Activated CD4-positive, alpha-beta T cell treated with anti-CD3 and anti-CD28 coated beads, Interleukin-10, Interleukin-2, amounts not matched to agents 100 ng/mL and 50 ng/mL, durations not matched to agents 16 hours and 8 hours (primary cell): ENCODE results near the gene DEFB114.

ENCODE experiments used
- DNase-seq: peaks from one replicate; pipeline ENCODE4 v3.0.0-alpha.2; 2020

The DEFB114 gene

DNA sequence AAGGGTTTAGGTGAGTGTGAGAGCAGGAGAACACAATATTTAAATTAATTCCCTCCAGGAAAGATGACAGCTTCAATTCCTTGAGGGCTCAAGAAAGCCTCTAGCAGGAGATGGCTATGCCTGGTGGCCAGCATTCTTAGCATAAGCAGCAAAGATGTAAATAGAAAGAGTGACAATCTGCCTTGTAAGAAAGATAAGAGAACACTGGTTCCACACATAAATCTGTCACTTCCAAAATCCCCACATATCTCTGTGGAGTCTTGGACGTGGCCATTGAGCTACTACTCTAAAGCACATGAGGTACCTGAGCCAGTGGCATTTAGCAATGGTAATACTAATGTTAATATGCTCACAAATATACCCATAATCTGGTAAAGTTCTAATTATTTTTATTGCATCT, 29.2 kb downstream of the DEFB114 start:
- no peak for DNase-seq

DNA sequence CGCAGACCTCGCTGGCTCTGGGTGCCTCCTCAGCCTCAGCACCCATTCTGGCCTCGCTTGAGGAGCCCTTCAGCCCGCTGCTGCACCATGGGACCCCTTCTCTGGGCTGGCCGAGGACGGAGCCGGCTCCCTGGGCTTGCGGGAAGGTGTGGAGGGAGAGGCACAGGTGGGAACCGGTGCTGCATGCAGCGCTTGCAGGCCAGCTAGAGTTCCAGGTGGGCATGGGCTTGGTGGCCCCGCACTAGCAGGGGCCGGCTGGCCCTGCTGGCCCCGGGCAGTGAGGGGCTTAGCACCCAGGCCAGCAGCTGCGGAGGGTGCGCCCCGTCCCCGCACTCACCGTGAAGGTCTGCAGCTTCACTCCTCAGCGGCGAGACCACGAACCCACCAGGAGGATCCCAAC, 30.4 kb downstream of the DEFB114 start:
- DNase-seq, result no peak

- no peak for DNase-seq
Measured at GRCh38 chr6:49929340-49929739, 34.6 kb downstream of the DEFB114 start.

DNA sequence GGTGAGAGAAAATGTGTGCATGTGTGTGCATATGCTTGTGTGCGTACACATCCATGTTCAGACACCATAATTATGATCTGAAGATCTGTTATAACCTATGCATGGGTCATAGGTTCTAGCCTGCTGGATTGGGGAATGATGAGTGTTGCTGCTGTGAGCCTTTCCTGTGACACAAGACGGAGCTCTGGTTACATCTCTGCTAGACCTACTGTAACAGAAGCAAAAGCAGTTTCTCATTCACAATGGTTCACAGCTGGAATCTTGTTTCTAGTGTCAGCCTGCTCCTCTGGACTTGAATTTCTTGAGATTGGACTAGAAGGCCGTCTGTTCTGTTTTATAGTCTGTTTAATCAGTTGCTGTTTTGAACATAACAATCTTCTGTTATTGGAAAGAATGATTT, 40.1 kb downstream of the DEFB114 start:
- DNase-seq, result no peak

- no peak for DNase-seq
Measured at GRCh38 chr6:49919935-49920644, 43.9 kb downstream of the DEFB114 start.

DNA sequence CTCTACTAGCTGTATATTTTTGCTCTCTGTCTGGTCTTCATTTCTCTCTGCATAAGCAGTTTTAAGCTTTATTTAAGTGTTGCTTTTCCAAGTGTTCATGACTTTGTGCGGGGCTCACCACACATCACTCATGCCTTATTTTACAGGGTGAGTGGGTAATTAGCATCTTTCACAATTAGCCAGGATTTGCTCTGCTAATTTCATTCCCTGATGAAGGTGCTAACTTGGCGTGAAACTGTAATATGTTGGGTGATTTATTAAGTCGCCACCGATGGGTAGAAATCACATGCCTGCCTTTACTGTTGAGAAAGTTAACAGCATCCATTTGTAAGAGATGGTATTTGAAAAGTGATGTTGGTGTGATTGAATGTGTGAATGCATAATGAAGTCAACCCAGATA, 44.7 kb downstream of the DEFB114 start:
- no peak for DNase-seq

DNA sequence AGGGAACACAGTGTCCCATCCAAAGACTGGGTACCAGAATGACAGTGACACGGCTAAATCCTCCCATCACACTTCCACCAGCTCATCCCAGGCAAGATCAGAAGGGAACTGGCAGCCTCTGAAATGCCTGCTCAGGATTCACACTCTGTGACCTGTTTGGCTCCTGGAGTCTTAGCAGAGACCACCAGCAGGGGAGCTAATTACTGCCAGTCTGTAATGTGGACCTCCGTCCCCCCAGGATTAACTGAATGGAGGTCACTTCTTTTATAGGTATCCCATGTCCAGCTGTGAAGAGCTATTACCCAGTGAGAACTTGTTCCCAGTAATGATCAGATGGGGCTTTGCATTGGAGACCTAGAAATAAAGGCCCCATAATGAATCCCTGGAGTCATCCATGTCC, 45.2 kb downstream of the DEFB114 start:
- DNase-seq, result no peak

GRCh38 chr6:49915035-49915434, 48.9 kb downstream of the DEFB114 start:
- no peak for DNase-seq

GRCh38 chr6:49913636-49914375, 50.2 kb downstream of the DEFB114 start:
- DNase-seq, result no peak

DNA sequence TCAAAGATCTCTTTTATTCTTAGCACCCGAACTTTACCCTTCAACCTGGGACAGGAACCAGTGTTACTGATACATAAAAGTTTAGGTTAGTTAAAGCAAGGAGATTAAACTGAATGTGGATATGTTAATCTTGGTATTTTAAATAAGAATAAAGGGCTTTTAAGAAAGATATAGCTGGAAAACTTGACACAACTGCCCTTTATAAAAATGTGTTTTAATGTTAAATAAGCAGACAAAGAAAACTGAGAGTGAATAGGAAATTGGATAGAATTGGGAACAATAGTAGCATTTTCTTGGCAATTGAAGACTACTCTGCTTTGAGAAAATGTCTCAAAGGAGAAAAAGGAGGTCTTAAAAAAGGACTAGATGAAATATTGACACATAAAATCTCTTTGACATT, 51.8 kb downstream of the DEFB114 start:
- no peak for DNase-seq

DNA sequence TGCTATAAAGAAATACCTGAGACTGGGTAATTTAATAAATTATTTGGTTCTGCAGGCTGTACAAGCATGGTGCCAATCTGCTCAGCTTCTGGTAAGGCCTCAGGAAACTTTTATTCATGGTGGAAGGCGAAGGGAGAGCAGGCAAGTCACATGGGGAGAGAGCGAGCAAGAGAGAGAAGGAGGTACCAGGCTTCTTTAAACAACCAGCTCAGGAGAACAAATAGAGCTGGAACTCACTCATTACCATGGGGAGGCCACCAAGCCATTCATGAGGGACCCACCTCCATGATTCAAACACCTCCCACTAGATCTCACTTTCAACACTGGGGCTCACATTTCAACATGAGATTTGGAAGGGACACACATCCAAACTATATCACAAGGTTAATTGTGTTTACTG, 52.7 kb downstream of the DEFB114 start:
- no peak for DNase-seq
